ENCODE data around the gene KCND2.

Gene KCND2

GRCh38 chr7:120732256-120732655, 459.3 kb downstream of the KCND2 start:
- H3K4me3 ChIP-seq (replicated peaks; ENCODE audit: low read depth, low read length): no peak overlapping the region
- no peak for TF ChIP-seq CTCF (IDR thresholded peaks at IDR 0.05; ENCODE audit: low read length, missing control alignments)
- DNase-seq (ENCODE audit: low read depth): no peak

- TF ChIP-seq CTCF (IDR thresholded peaks at IDR 0.05; ENCODE audit: low read length, missing control alignments): no peak
- H3K4me3 ChIP-seq (replicated peaks; ENCODE audit: low read depth, low read length): no peak overlapping the region
- peak; percentile 60 for DNase-seq (ENCODE audit: low read depth)
These were observed 460.2 kb downstream of the KCND2 start for GRCh38 chr7:120733143-120733542.

GRCh38 chr7:120733835-120734234, 460.9 kb downstream of the KCND2 start:
- no peak for DNase-seq (ENCODE audit: low read depth)
- no peak overlapping the region for H3K4me3 ChIP-seq (replicated peaks; ENCODE audit: low read depth, low read length)
- TF ChIP-seq CTCF (IDR thresholded peaks at IDR 0.05; ENCODE audit: low read length, missing control alignments): no peak

- no peak for TF ChIP-seq CTCF (IDR thresholded peaks at IDR 0.05; ENCODE audit: low read length, missing control alignments)
- DNase-seq (ENCODE audit: low read depth): peak; percentile 57
- no peak overlapping the region for H3K4me3 ChIP-seq (replicated peaks; ENCODE audit: low read depth, low read length)
These were observed 462.8 kb downstream of the KCND2 start for GRCh38 chr7:120735791-120736190.

GRCh38 chr7:120738816-120739215, 465.8 kb downstream of the KCND2 start:
- TF ChIP-seq CTCF (IDR thresholded peaks at IDR 0.05; ENCODE audit: low read length, missing control alignments): no peak
- no peak for DNase-seq (ENCODE audit: low read depth)
- no peak overlapping the region for H3K4me3 ChIP-seq (replicated peaks; ENCODE audit: low read depth, low read length)

- peak; percentile 40 for DNase-seq (ENCODE audit: low read depth)
- no peak overlapping the region for H3K4me3 ChIP-seq (replicated peaks; ENCODE audit: low read depth, low read length)
These were observed 467.4 kb downstream of the KCND2 start for GRCh38 chr7:120740348-120740747.

More at GRCh38 chr7:120740348-120740747, 467.4 kb downstream of the KCND2 start:
- TF ChIP-seq CTCF (IDR thresholded peaks at IDR 0.05; ENCODE audit: low read length, missing control alignments): no peak
